ENCODE measurements around the gene ANGPT4.
"Not testable (repeated sequence)": the region's sequence is repeated elsewhere in the genome, so short reads cannot be mapped to it uniquely, and the experiment has no call there.

Gene ANGPT4

GRCh38 chr20:828987-829386 lies 87.1 kb downstream of the ANGPT4 start:
- H3K27me3 ChIP-seq (ENCODE audit: insufficient read depth, poor library complexity, severe bottlenecking) = no peaks in the 10 kb centered on the region
- DNase-seq (ENCODE audit: low spot score) = no peak
- no peak for ATAC-seq (ENCODE audit: low read depth)
- H3K36me3 ChIP-seq (ENCODE audit: low read depth) = no peaks in the 10 kb centered on the region
- H3K9me3 ChIP-seq (ENCODE audit: severe bottlenecking) = no peaks in the 10 kb centered on the region
- TF ChIP-seq CTCF (IDR thresholded peaks at IDR 0.05; ENCODE audit: poor library complexity, severe bottlenecking) = no peak
- no peak overlapping the region for H3K27ac ChIP-seq (ENCODE audit: poor library complexity, severe bottlenecking)
- H3K4me3 ChIP-seq (ENCODE audit: severe bottlenecking) = no peak overlapping the region
- H3K4me1 ChIP-seq (ENCODE audit: insufficient read depth, poor library complexity, severe bottlenecking) = no peaks in the 10 kb centered on the region

- not testable (repeated sequence) for DNase-seq (ENCODE audit: low spot score); H3K4me1 ChIP-seq (ENCODE audit: insufficient read depth, poor library complexity, severe bottlenecking); H3K36me3 ChIP-seq (ENCODE audit: low read depth); H3K27ac ChIP-seq (ENCODE audit: poor library complexity, severe bottlenecking); H3K4me3 ChIP-seq (ENCODE audit: severe bottlenecking); ATAC-seq (ENCODE audit: low read depth); H3K27me3 ChIP-seq (ENCODE audit: insufficient read depth, poor library complexity, severe bottlenecking); H3K9me3 ChIP-seq (ENCODE audit: severe bottlenecking)
Measured at GRCh38 chr20:827981-828380, 88.2 kb downstream of the ANGPT4 start.

- Histone ChIP-seq H3K36me3 (ENCODE audit: low read depth) (no peaks in the 10 kb centered on the region), H3K9me3 (ENCODE audit: severe bottlenecking) (no peaks in the 10 kb centered on the region), H3K4me1 (ENCODE audit: insufficient read depth, poor library complexity, severe bottlenecking) (no peaks in the 10 kb centered on the region), H3K27me3 (ENCODE audit: insufficient read depth, poor library complexity, severe bottlenecking) (no peaks in the 10 kb centered on the region), H3K4me3 (ENCODE audit: severe bottlenecking) (no peak overlapping the region), H3K27ac (ENCODE audit: poor library complexity, severe bottlenecking) (no peak overlapping the region)
- no peak for TF ChIP-seq CTCF (IDR thresholded peaks at IDR 0.05; ENCODE audit: poor library complexity, severe bottlenecking)
- DNase-seq (ENCODE audit: low spot score) (no peak), ATAC-seq (ENCODE audit: low read depth) (no peak)
Measured at GRCh38 chr20:826695-827323, 89.3 kb downstream of the ANGPT4 start.

- H3K27me3 ChIP-seq (ENCODE audit: insufficient read depth, poor library complexity, severe bottlenecking) = no peaks in the 10 kb centered on the region
- DNase-seq (ENCODE audit: low spot score) (no peak), ATAC-seq (ENCODE audit: low read depth) (no peak)
- H3K4me3 ChIP-seq (ENCODE audit: severe bottlenecking) = no peak overlapping the region
- TF ChIP-seq CTCF (IDR thresholded peaks at IDR 0.05; ENCODE audit: poor library complexity, severe bottlenecking) = no peak
- no peaks in the 10 kb centered on the region for H3K9me3 ChIP-seq (ENCODE audit: severe bottlenecking)
- H3K27ac ChIP-seq (ENCODE audit: poor library complexity, severe bottlenecking) = no peak overlapping the region
- H3K36me3 ChIP-seq (ENCODE audit: low read depth) = no peaks in the 10 kb centered on the region
- no peaks in the 10 kb centered on the region for H3K4me1 ChIP-seq (ENCODE audit: insufficient read depth, poor library complexity, severe bottlenecking)
Measured at GRCh38 chr20:825710-826421, 90.3 kb downstream of the ANGPT4 start.

- Histone ChIP-seq H3K27ac (ENCODE audit: poor library complexity, severe bottlenecking) (no peak overlapping the region), H3K4me3 (ENCODE audit: severe bottlenecking) (no peak overlapping the region), H3K9me3 (ENCODE audit: severe bottlenecking) (no peaks in the 10 kb centered on the region), H3K36me3 (ENCODE audit: low read depth) (no peaks in the 10 kb centered on the region), H3K27me3 (ENCODE audit: insufficient read depth, poor library complexity, severe bottlenecking) (no peaks in the 10 kb centered on the region), H3K4me1 (ENCODE audit: insufficient read depth, poor library complexity, severe bottlenecking) (no peaks in the 10 kb centered on the region)
- DNase-seq (ENCODE audit: low spot score) = no peak
- ATAC-seq (ENCODE audit: low read depth) = no peak
- no peak for TF ChIP-seq CTCF (IDR thresholded peaks at IDR 0.05; ENCODE audit: poor library complexity, severe bottlenecking)
Measured at GRCh38 chr20:824916-825315, 91.2 kb downstream of the ANGPT4 start.
